ENCODE data around the gene AGFG2.
"Not testable (repeated sequence)": the region's sequence is repeated elsewhere in the genome, so short reads cannot be mapped to it uniquely, and the experiment has no call there.

AGFG2 gene

GRCh38 chr7:100521076-100521475 lies 17.9 kb upstream of the AGFG2 start:
- DNase-seq = no peak

GRCh38 chr7:100521909-100522593 lies 17.0 kb upstream of the AGFG2 start:
- DNase-seq = not testable (repeated sequence)

GRCh38 chr7:100523192-100523591 lies 15.8 kb upstream of the AGFG2 start:
- DNase-seq = not testable (repeated sequence)

GRCh38 chr7:100528108-100528866 lies 10.7 kb upstream of the AGFG2 start:
- DNase-seq = not testable (repeated sequence)

GRCh38 chr7:100532165-100533022 lies 6.6 kb upstream of the AGFG2 start:
- DNase-seq = no peak

GRCh38 chr7:100535982-100536381 lies 3.0 kb upstream of the AGFG2 start:
- not testable (repeated sequence) for DNase-seq

GRCh38 chr7:100536695-100537094 lies 2.3 kb upstream of the AGFG2 start:
- not testable (repeated sequence) for DNase-seq

- no peak for DNase-seq
These were observed 702 bp upstream of the AGFG2 start for GRCh38 chr7:100538348-100538653.

GRCh38 chr7:100539436-100540006 lies 518 bp downstream of the AGFG2 start:
- DNase-seq = no peak

- DNase-seq = no peak
These were observed 1.2 kb downstream of the AGFG2 start for GRCh38 chr7:100540073-100540723.

- DNase-seq = not testable (repeated sequence)
These were observed 2.3 kb downstream of the AGFG2 start for GRCh38 chr7:100541309-100541708.

GRCh38 chr7:100543586-100543985 lies 4.6 kb downstream of the AGFG2 start:
- DNase-seq = no peak

- DNase-seq = no peak
These were observed 5.4 kb downstream of the AGFG2 start for GRCh38 chr7:100544386-100544785.

GRCh38 chr7:100544967-100545359 lies 6.0 kb downstream of the AGFG2 start:
- peak; percentile 58 for DNase-seq

- DNase-seq = peak; percentile 44
These were observed 6.5 kb downstream of the AGFG2 start for GRCh38 chr7:100545360-100546128.

- DNase-seq = peak; percentile 88
These were observed 7.3 kb downstream of the AGFG2 start for GRCh38 chr7:100546129-100546925.

- peak; percentile 86 for DNase-seq
These were observed 8.2 kb downstream of the AGFG2 start for GRCh38 chr7:100546926-100547800.

GRCh38 chr7:100547872-100548271 lies 8.9 kb downstream of the AGFG2 start:
- DNase-seq = peak; percentile 76

GRCh38 chr7:100548446-100548845 lies 9.4 kb downstream of the AGFG2 start:
- not testable (repeated sequence) for DNase-seq

- DNase-seq = no peak
These were observed 13.5 kb downstream of the AGFG2 start for GRCh38 chr7:100552532-100552931.

Measured in NCI-H2029 (cell line).